Measurements from ENCODE around the gene LAPTM4A. TPM values are rescaled to one million over a fixed set of nuclear protein-coding genes. Genes with fewer than 3 reads are reported as not detected.

The LAPTM4A gene
- total RNA-seq: 127 and 128 TPM in 2 replicates

- peak; percentile 98 for DNase-seq (ENCODE audit: low read depth)
- no peak for TF ChIP-seq CTCF (conservative IDR thresholded peaks at IDR 0.05; ENCODE audit: low read depth, low read length)
- peak within 1 kb of the TSS; percentile 85 for H3K4me3 ChIP-seq (ENCODE audit: low read depth, low read length)
Measured at GRCh38 chr2:20051532-20052228, at the start of gene LAPTM4A. Gene LAPTM4A, minus strand, starts transcription at chr2:20051628. Its CDS starts 108 bp downstream, at chr2:20051520.

GRCh38 chr2:20100711-20101110 is 49.3 kb upstream of the LAPTM4A start:
- DNase-seq (ENCODE audit: low read depth): no peak
- TF ChIP-seq CTCF (conservative IDR thresholded peaks at IDR 0.05; ENCODE audit: low read depth, low read length): no peak
- no peak overlapping the region for H3K4me3 ChIP-seq (ENCODE audit: low read depth, low read length)

GRCh38 chr2:20099780-20100179 is 48.4 kb upstream of the LAPTM4A start:
- DNase-seq (ENCODE audit: low read depth): no peak
- no peak overlapping the region for H3K4me3 ChIP-seq (ENCODE audit: low read depth, low read length)
- no peak for TF ChIP-seq CTCF (conservative IDR thresholded peaks at IDR 0.05; ENCODE audit: low read depth, low read length)

GRCh38 chr2:20097889-20098714 is 46.7 kb upstream of the LAPTM4A start:
- H3K4me3 ChIP-seq (ENCODE audit: low read depth, low read length): no peak overlapping the region
- DNase-seq (ENCODE audit: low read depth): no peak
- peak; percentile 79 for TF ChIP-seq CTCF (conservative IDR thresholded peaks at IDR 0.05; ENCODE audit: low read depth, low read length)

GRCh38 chr2:20095469-20095868 is 44.0 kb upstream of the LAPTM4A start:
- no peak for DNase-seq (ENCODE audit: low read depth)
- no peak overlapping the region for H3K4me3 ChIP-seq (ENCODE audit: low read depth, low read length)
- TF ChIP-seq CTCF (conservative IDR thresholded peaks at IDR 0.05; ENCODE audit: low read depth, low read length): no peak

- TF ChIP-seq CTCF (conservative IDR thresholded peaks at IDR 0.05; ENCODE audit: low read depth, low read length): no peak
- no peak for DNase-seq (ENCODE audit: low read depth)
- H3K4me3 ChIP-seq (ENCODE audit: low read depth, low read length): no peak overlapping the region
Measured at GRCh38 chr2:20094955-20095354, 43.5 kb upstream of the LAPTM4A start.

All from epithelial cell of proximal tubule (primary cell).